Measurements from ENCODE around the gene PXMP4.
"Not testable (repeated sequence)": the region's sequence is repeated elsewhere in the genome, so short reads cannot be mapped to it uniquely, and the experiment has no call there.

DNA sequence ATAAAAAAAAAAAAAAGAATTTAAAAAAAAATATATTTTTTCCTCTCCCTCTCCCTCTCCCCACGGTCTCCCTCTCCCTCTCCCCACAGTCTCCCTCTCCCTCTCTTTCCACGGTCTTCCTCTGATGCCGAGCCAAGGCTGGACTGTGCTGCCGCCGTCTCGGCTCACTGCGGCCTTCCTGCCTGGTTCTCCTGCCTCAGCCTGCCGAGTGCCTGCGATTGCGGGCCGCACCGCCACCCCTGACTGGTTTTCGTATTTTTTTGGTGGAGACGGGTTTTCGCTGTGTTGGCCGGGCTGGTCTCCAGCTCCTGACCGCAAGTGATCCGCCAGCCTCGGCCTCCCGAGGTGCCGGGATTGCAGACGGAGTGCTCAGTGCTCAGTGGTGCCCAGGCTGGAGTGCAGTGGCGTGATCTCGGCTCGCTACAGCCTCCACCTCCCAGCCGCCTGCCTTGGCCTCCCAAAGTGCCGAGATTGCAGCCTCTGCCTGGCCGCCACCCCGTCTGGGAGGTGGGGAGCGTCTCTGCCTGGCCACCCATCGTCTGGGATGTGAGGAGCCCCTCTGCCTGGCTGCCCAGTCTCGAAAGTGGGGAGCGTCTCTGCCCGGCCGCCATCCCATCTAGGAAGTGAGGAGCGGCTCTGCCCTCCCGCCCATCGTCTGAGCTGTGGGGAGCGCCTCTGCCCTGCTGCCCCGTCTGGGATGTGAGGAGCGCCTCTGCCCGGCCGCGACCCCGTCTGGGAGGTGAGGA is 19.2 kb downstream of the PXMP4 start:
- TF ChIP-seq, protein P1, sequence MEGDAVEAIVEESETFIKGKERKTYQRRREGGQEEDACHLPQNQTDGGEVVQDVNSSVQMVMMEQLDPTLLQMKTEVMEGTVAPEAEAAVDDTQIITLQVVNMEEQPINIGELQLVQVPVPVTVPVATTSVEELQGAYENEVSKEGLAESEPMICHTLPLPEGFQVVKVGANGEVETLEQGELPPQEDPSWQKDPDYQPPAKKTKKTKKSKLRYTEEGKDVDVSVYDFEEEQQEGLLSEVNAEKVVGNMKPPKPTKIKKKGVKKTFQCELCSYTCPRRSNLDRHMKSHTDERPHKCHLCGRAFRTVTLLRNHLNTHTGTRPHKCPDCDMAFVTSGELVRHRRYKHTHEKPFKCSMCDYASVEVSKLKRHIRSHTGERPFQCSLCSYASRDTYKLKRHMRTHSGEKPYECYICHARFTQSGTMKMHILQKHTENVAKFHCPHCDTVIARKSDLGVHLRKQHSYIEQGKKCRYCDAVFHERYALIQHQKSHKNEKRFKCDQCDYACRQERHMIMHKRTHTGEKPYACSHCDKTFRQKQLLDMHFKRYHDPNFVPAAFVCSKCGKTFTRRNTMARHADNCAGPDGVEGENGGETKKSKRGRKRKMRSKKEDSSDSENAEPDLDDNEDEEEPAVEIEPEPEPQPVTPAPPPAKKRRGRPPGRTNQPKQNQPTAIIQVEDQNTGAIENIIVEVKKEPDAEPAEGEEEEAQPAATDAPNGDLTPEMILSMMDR (IDR thresholded peaks at IDR 0.05; ENCODE audit: poor library complexity, severe bottlenecking): not testable (repeated sequence)
- TF ChIP-seq RAD21 (conservative IDR thresholded peaks at IDR 0.05): not testable (repeated sequence)

All from neural cell (in vitro differentiated cells).